Measurements from ENCODE around the gene TESK1.
"Not testable (repeated sequence)": the region's sequence is repeated elsewhere in the genome, so short reads cannot be mapped to it uniquely, and the experiment has no call there.

The TESK1 gene

GRCh38 chr9:35604578-35605350 is at the start of gene TESK1:
Gene TESK1 (plus strand): TSS chr9:35605262. CDS start chr9:35605620, 358 bp downstream.
- DNase-seq, result peak; percentile 82

GRCh38 chr9:35555881-35556280 is 49.2 kb upstream of the TESK1 start:
- no peak for DNase-seq

- no peak for DNase-seq
Measured at GRCh38 chr9:35556776-35557175, 48.3 kb upstream of the TESK1 start.

GRCh38 chr9:35557320-35557719 is 47.7 kb upstream of the TESK1 start:
- DNase-seq, result no peak

- no peak for DNase-seq
Measured at GRCh38 chr9:35558185-35558584, 46.9 kb upstream of the TESK1 start.

GRCh38 chr9:35559792-35560530 is 45.1 kb upstream of the TESK1 start:
- no peak for DNase-seq

GRCh38 chr9:35560625-35561337 is 44.3 kb upstream of the TESK1 start:
- DNase-seq, result no peak

GRCh38 chr9:35561468-35562261 is 43.4 kb upstream of the TESK1 start:
- DNase-seq, result no peak

GRCh38 chr9:35562895-35563780 is 41.9 kb upstream of the TESK1 start:
- no peak for DNase-seq

GRCh38 chr9:35563791-35564197 is 41.3 kb upstream of the TESK1 start:
- DNase-seq, result no peak

- no peak for DNase-seq
Measured at GRCh38 chr9:35564658-35565061, 40.4 kb upstream of the TESK1 start.

GRCh38 chr9:35566417-35566816 is 38.6 kb upstream of the TESK1 start:
- no peak for DNase-seq

- no peak for DNase-seq
Measured at GRCh38 chr9:35568196-35568595, 36.9 kb upstream of the TESK1 start.

GRCh38 chr9:35569206-35569605 is 35.9 kb upstream of the TESK1 start:
- DNase-seq, result no peak

- no peak for DNase-seq
Measured at GRCh38 chr9:35570709-35571504, 34.2 kb upstream of the TESK1 start.

GRCh38 chr9:35574578-35575122 is 30.4 kb upstream of the TESK1 start:
- DNase-seq, result no peak

- DNase-seq, result no peak
Measured at GRCh38 chr9:35575478-35575877, 29.6 kb upstream of the TESK1 start.

GRCh38 chr9:35577486-35577885 is 27.6 kb upstream of the TESK1 start:
- DNase-seq, result no peak

GRCh38 chr9:35579130-35579529 is 25.9 kb upstream of the TESK1 start:
- DNase-seq, result no peak

GRCh38 chr9:35579659-35580227 is 25.3 kb upstream of the TESK1 start:
- DNase-seq, result not testable (repeated sequence)

Measured in activated CD8-positive, alpha-beta memory T cell treated with anti-CD3 and anti-CD28 coated beads, Interleukin-2, amount 50 U/mL, for 4 hours (primary cell).